Measurements from ENCODE around the gene STK33.

The STK33 gene

GRCh38 chr11:8544807-8545206 lies 49.2 kb downstream of the STK33 start:
- no peak for DNase-seq
- no peak for TF ChIP-seq GATA1 (IDR thresholded peaks at IDR 0.05; ENCODE audit: low read depth, low read length)
- TF ChIP-seq POLR2A (IDR thresholded peaks at IDR 0.05; ENCODE audit: low read length): no peak

- TF ChIP-seq GATA1 (IDR thresholded peaks at IDR 0.05; ENCODE audit: low read depth, low read length) (no peak), POLR2A (IDR thresholded peaks at IDR 0.05; ENCODE audit: low read length) (no peak)
- DNase-seq: no peak
Observed at GRCh38 chr11:8543278-8543677, 50.8 kb downstream of the STK33 start.

- DNase-seq: no peak
- no peak for TF ChIP-seq GATA1 (IDR thresholded peaks at IDR 0.05; ENCODE audit: low read depth, low read length)
- no peak for TF ChIP-seq POLR2A (IDR thresholded peaks at IDR 0.05; ENCODE audit: low read length)
Observed at GRCh38 chr11:8541448-8541847, 52.6 kb downstream of the STK33 start.

- TF ChIP-seq POLR2A (IDR thresholded peaks at IDR 0.05; ENCODE audit: low read length): no peak
- no peak for TF ChIP-seq GATA1 (IDR thresholded peaks at IDR 0.05; ENCODE audit: low read depth, low read length)
- DNase-seq: no peak
Observed at GRCh38 chr11:8533332-8533731, 60.7 kb downstream of the STK33 start.

- no peak for DNase-seq
- TF ChIP-seq POLR2A (IDR thresholded peaks at IDR 0.05; ENCODE audit: low read length) (no peak), GATA1 (IDR thresholded peaks at IDR 0.05; ENCODE audit: low read depth, low read length) (no peak)
Observed at GRCh38 chr11:8532475-8532874, 61.6 kb downstream of the STK33 start.

- TF ChIP-seq POLR2A (IDR thresholded peaks at IDR 0.05; ENCODE audit: low read length) (no peak), GATA1 (IDR thresholded peaks at IDR 0.05; ENCODE audit: low read depth, low read length) (no peak)
- no peak for DNase-seq
Observed at GRCh38 chr11:8531982-8532381, 62.0 kb downstream of the STK33 start.

- TF ChIP-seq POLR2A (IDR thresholded peaks at IDR 0.05; ENCODE audit: low read length) (no peak), GATA1 (IDR thresholded peaks at IDR 0.05; ENCODE audit: low read depth, low read length) (no peak)
- DNase-seq: no peak
Observed at GRCh38 chr11:8531312-8531711, 62.7 kb downstream of the STK33 start.

- no peak for DNase-seq
- no peak for TF ChIP-seq POLR2A (IDR thresholded peaks at IDR 0.05; ENCODE audit: low read length)
- no peak for TF ChIP-seq GATA1 (IDR thresholded peaks at IDR 0.05; ENCODE audit: low read depth, low read length)
Observed at GRCh38 chr11:8527939-8528338, 66.1 kb downstream of the STK33 start.

- no peak for DNase-seq
- TF ChIP-seq POLR2A (IDR thresholded peaks at IDR 0.05; ENCODE audit: low read length) (no peak), GATA1 (IDR thresholded peaks at IDR 0.05; ENCODE audit: low read depth, low read length) (no peak)
Observed at GRCh38 chr11:8523396-8523795, 70.6 kb downstream of the STK33 start.

- no peak for TF ChIP-seq GATA1 (IDR thresholded peaks at IDR 0.05; ENCODE audit: low read depth, low read length)
- no peak for TF ChIP-seq POLR2A (IDR thresholded peaks at IDR 0.05; ENCODE audit: low read length)
- DNase-seq: peak; percentile 2 to 16
Observed at GRCh38 chr11:8512547-8512946, 81.5 kb downstream of the STK33 start.

GRCh38 chr11:8503910-8504364 lies 90.1 kb downstream of the STK33 start:
- no peak for DNase-seq
- TF ChIP-seq POLR2A (IDR thresholded peaks at IDR 0.05; ENCODE audit: low read length) (no peak), GATA1 (IDR thresholded peaks at IDR 0.05; ENCODE audit: low read depth, low read length) (no peak)

GRCh38 chr11:8501836-8502235 lies 92.2 kb downstream of the STK33 start:
- no peak for DNase-seq

GRCh38 chr11:8488395-8488794 lies 105.6 kb downstream of the STK33 start:
- no peak for DNase-seq
- TF ChIP-seq GATA1 (IDR thresholded peaks at IDR 0.05; ENCODE audit: low read depth, low read length) (no peak), POLR2A (IDR thresholded peaks at IDR 0.05; ENCODE audit: low read length) (no peak)

More at GRCh38 chr11:8501836-8502235, 92.2 kb downstream of the STK33 start:
- TF ChIP-seq POLR2A (IDR thresholded peaks at IDR 0.05; ENCODE audit: low read length): no peak

GRCh38 chr11:8487261-8487660 lies 106.8 kb downstream of the STK33 start:
- DNase-seq: no peak
- TF ChIP-seq GATA1 (IDR thresholded peaks at IDR 0.05; ENCODE audit: low read depth, low read length) (no peak), POLR2A (IDR thresholded peaks at IDR 0.05; ENCODE audit: low read length) (no peak)

- TF ChIP-seq POLR2A (IDR thresholded peaks at IDR 0.05; ENCODE audit: low read length) (no peak), GATA1 (IDR thresholded peaks at IDR 0.05; ENCODE audit: low read depth, low read length) (no peak)
- no peak for DNase-seq
Observed at GRCh38 chr11:8484251-8484650, 109.8 kb downstream of the STK33 start.

- DNase-seq: no peak
- TF ChIP-seq GATA1 (IDR thresholded peaks at IDR 0.05; ENCODE audit: low read depth, low read length) (no peak), POLR2A (IDR thresholded peaks at IDR 0.05; ENCODE audit: low read length) (no peak)
Observed at GRCh38 chr11:8480858-8481257, 113.2 kb downstream of the STK33 start.

All from erythroblast (primary cell).